Measurements from ENCODE around the gene TMEM38A.
"Not testable (repeated sequence)": the region's sequence is repeated elsewhere in the genome, so short reads cannot be mapped to it uniquely, and the experiment has no call there.

Gene TMEM38A

DNA sequence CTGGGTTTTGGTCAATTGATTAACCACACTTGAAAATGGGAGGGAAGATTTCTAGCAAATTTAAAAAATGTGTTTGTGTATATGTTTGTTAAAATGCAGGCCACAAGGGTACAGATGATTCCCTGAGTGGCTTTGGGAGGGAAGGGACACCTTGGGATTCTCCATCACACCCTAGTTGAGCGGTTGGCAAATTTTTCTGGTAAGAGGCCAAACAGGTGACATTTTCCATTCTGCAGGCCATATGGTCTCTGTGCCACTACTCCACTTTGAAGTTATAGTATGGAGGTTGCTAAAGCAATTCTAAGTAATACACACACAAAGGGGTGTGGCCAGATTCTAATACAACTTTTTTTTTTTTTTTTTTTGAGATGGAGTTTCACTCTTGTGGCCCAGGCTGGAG, 20.0 kb upstream of the TMEM38A start:
- no peak for DNase-seq

- DNase-seq, result no peak
Observed at GRCh38 chr19:16641695-16642094, 19.2 kb upstream of the TMEM38A start.

DNA sequence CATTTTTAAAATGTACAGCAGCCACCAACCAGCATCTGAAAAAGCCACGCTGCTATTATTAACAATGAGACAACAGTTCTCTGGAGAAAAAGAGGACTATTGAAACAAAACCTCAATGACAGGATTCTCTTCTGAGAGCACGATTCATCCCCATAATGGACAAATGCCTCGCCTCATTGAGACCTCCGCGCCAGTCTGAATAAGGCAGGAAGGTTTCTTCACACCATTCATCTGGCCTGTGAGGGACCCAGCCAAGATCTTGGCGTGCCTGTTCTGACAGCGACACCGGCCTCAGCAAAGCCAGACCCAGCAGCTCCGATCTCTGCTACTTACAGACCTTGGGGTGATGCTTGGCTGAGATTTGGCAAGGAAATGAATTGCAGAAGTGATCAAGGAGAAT, 15.8 kb upstream of the TMEM38A start:
- no peak for DNase-seq

DNA sequence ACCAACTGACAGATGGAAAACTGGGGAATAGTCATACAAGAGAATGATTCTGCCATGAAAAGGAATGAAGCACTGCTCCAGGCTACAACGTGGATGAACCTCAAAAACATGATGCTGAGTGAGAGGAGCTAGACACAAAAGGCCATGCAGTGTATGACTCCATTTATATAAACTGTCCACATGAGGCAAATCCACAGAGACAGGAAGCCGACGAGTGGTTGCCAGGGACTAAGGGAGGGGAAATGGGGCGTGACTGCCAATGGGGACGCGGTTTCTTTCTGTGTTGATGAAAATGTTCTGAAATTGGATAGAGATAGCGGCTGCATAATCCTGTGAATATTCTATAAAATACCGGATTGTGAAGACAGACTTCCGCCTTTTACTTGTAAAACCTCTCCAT, 11.2 kb upstream of the TMEM38A start:
- no peak for DNase-seq

DNA sequence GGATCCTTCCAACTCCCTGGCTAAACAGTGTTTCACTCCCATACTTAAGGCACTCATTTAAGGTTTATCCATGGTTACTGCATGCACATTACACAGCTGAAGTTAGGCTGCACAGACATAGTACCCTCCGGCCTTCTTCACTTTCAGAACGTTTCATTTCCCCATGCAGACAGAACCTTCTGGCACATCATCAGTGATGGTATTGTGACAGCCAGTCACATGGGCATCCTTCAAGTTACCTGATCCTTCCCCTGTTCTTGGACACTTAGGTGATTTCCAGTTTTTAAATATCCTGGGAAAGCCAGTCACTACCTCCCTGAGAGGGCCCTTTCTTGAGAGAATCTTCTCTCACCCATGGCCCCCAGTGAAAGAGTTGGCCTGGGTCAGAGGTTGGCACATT, 10.1 kb upstream of the TMEM38A start:
- no peak for DNase-seq

DNA sequence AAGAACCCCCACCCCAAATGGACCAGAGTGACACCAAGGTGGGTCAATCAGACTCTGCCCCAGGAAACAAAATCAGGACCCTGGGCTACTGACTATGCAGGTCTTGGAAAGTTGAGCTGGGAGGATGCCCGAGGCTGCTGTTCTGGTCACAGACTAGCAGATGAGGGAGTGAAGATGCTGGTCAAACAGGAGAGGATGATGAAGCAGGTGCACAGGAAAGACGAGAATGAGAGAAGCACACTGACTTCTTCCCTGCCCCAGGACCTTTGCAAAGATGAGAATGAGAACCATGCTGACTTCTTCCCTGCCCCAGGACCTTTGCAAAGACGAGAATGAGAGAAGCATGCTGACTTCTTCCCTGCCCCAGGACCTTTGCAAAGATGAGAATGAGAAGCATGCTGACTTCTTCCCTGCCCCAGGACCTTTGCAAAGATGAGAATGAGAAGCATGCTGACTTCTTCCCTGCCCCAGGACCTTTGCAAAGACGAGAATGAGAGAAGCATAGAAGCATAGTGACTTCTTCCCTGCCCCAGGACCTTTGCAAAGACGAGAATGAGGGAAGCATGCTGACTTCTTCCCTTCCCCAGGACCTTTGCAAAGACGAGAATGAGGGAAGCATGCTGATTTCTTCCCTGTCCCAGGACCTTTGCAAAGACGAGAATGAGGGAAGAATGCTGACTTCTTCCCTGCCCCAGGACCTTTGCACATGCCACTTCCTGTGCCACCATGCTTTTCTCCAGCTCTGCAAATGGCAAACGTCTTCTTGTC, 9.3 kb upstream of the TMEM38A start:
- DNase-seq, result not testable (repeated sequence)

- no peak for DNase-seq
Observed at GRCh38 chr19:16652854-16653253, 8.1 kb upstream of the TMEM38A start.

DNA sequence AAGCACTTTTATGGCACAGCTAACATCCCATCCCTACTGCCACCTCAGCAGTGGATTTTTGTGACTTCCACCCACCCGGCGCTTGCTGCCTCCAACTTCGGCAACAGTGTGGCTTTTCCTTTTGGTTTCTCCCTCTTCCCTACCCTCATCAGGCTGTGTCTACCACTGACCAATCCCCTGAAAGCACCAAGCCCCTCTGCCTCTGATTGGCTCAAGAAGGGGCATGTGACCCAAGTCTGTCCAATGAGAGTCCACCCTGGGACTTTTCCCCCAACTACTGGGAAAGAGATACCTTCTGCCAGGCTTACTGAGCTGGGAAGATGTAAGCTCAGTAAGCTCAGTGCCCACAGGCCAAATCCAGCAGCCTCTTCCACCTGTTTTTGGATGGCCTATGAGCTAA, 6.8 kb upstream of the TMEM38A start:
- no peak for DNase-seq

DNA sequence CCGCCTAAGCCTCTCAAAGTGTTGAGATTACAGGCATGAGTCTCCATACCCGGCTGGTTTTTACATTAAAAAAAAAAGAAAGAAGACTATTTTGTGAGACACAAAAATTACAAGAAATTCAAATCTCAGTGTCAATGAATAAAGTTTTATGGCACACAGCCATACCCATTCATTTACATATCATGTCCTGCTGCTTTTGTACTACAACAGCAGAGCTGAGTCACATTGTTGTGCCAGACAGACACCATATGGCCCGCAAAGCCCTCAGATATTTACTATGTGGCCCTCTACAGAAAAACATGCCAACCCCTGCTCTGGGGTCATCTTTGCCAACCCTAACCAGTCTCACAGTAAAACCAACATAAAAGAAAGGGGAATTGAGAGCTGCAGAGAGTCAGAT, 6.3 kb upstream of the TMEM38A start:
- no peak for DNase-seq

- no peak for DNase-seq
Observed at GRCh38 chr19:16655727-16656126, 5.2 kb upstream of the TMEM38A start.

- no peak for DNase-seq
Observed at GRCh38 chr19:16657384-16657783, 3.6 kb upstream of the TMEM38A start.

DNA sequence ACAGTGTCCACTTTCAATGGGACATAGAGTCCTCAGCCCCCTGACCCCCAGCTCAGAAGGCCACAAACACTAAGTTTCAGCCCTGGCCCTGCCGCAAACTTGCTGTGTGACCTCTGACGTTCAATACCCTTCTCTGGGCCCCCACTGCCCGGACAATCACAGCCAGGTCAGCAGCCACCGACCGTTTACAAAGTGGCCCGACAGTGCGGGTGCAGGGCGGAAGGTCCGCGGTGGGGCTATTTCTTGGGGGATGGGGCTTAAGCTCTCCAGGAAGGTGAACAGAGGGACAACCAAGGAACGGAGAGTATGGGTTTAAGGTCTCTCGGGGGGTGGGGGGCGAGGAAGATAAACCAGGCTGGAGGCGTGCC, 1.5 kb upstream of the TMEM38A start:
- DNase-seq, result no peak

DNA sequence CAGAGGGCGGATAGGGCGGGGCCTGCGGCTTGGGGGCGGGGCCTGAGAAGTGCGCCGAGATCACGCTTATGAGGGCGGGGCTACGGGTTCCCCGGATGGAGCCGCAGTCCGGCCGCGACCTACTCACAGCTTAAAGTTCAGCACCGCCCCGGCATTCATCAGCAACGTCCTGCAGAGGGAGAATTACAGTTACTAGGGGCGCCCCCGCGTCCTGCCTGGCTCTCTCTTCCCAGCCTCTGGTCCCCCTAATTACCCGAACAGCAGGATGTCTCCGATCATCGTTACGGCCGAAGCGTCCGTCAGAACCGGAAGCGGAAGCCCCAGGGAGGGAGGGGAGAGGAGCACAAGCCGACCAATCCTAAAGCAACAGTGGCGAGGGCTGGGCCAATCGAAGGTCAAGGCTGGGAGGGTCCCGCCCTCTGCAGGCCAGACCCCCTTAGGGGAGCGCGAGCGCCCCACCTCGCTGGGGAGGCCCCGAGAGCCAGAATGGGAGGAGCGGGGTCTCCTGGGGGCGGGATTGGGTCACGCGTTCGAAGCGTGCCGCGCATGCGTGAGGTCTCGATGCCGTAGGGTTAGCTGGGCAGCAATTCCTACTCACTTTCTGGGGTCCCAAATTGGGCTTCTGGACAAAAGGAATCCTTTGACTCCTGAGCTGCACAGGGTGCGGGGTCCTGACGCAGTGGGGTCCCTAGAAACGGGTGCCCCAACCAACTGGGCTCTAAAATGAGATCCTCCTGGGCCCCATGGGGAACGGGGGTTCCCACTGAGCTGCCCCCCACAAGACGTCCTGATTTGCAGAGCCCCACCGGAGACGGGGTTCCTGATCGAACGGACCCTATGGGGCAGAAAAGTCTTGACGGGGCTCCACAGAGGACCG, 869 bp upstream of the TMEM38A start, which contains the start of gene SMIM7:
Gene SMIM7 (minus strand): TSS at position 313 of the 877 bp plus-strand sequence. CDS start 34 bp downstream, at position 279.
- peak; percentile 98 for DNase-seq

- DNase-seq, result no peak
Observed at GRCh38 chr19:16661480-16662034, 618 bp downstream of the TMEM38A start.

GRCh38 chr19:16668176-16668575, 7.2 kb downstream of the TMEM38A start:
- DNase-seq, result no peak

DNA sequence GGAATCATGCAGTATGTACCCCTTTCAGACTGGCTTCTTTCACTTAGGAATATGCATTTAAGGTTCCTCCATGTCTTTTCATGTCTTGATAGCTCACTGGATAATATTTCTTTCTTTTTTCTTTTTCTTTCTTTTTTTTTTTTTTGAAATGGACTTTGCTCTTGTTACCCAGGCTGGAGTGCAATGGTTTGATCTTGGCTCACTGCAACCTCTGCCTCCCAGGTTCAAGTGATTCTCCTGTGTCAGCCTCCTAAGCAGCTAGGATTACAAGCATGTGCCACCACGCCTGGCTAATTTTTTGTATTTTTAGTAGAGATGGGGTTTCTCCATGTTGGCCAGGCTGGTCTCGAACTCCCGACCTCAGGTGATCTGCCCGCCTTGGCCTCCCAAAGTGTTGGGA, 7.8 kb downstream of the TMEM38A start:
- DNase-seq, result not testable (repeated sequence)

DNA sequence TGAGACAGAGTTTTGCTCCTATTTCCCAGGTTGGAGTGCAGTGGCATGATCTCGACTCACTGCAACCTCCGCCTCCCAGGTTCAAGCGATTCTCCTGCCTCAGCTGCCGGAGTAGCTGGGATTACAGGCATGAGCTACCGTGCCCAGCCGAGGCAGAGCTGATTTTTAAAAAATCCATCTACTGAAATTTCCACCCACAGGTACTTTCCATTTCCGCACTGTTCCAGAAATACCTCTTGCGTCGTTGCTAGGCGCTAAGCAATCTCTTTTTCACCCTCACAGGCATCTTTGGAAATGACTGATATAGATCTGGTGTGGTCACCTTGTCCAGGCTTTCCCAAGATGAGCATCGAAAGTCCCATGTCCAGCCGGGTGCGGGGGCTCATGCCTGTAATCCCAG, 9.4 kb downstream of the TMEM38A start:
- DNase-seq, result no peak

GRCh38 chr19:16671652-16672274, 10.8 kb downstream of the TMEM38A start:
- DNase-seq, result no peak

DNA sequence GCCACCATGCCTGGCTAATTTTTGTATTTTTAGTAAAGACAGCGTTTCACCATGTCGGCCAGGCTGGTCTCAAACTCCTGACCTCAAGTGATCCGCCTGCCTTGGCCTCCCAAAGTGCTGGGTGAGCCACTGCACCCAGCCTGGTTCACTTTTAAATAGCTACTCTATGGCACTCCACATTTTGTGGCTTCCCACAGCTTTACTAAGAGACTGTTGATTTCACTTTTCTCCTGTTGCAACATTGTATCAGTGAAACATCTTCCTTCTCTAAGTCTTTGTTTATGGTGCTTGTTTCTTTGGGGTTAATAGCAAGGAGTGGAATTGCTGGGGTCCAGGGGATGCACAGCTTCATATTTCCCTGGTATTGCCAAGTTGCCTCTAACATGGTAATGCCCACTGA, 12.3 kb downstream of the TMEM38A start:
- no peak for DNase-seq

- not testable (repeated sequence) for DNase-seq
Observed at GRCh38 chr19:16673839-16674238, 12.9 kb downstream of the TMEM38A start.

- DNase-seq, result no peak
Observed at GRCh38 chr19:16676101-16676798, 15.3 kb downstream of the TMEM38A start.

- DNase-seq, result no peak
Observed at GRCh38 chr19:16677055-16677454, 16.1 kb downstream of the TMEM38A start.

DNA sequence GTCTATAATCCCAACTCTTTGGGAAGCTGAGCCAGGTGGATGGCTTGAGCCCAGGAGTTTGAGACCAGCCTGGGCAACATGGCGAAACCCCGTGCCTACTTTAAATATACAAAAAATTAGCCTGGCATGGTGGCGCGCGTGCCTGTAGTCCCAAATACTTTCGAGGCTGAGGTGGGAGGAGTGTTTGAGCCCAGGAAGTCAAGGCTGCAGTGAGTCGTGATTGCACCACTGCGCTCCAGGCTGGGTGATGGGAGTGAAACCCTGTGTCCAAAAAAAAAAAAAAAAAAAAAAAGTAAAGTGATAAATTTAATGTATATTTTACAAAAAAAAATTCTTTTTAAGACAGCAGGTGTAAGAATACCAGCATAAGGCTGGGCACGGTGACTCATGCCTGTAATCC, 17.6 kb downstream of the TMEM38A start:
- DNase-seq, result no peak
